Omental fat pad (tissue), 4 donors: ENCODE data around the gene MORF4L2. TPM values are rescaled to one million over a fixed set of nuclear protein-coding genes. Genes with fewer than 3 reads are reported as not detected.

Experiments
- ATAC-seq: fragments of 150-250 bp; one replicate; pipeline ENCODE4 v1.9.1; 2016; ENCODE audit warnings: mild to moderate bottlenecking, moderate library complexity; ENCODE audit not compliant: low FRiP score
- DNase-seq: peaks from one replicate; pipeline ENCODE4 v3.0.0-alpha.2; 2019; ENCODE audit warnings: low spot score
- total RNA-seq, 4 donors: library from RNA; depleted of rRNA; stranded (reverse); fragments of >200 nt; gene quantifications; one replicate each; pipeline ENCODE4 v1.1.0, GENCODE V29; 2016
- TF ChIP-seq, protein P1 (sequence below), 3 donors: fragments of 450-650 bp; IDR thresholded peaks; one replicate each; pipeline ENCODE4 v1.5.1; 2016 to 2017; ENCODE audit warnings: antibody characterized with exemption in 3 of 3, mild to moderate bottlenecking in 3 of 3, moderate library complexity in 2 of 3

Gene MORF4L2
- total RNA-seq, 4 donors from 2014 or later, result 173 to 373 (median 272) TPM

DNA sequence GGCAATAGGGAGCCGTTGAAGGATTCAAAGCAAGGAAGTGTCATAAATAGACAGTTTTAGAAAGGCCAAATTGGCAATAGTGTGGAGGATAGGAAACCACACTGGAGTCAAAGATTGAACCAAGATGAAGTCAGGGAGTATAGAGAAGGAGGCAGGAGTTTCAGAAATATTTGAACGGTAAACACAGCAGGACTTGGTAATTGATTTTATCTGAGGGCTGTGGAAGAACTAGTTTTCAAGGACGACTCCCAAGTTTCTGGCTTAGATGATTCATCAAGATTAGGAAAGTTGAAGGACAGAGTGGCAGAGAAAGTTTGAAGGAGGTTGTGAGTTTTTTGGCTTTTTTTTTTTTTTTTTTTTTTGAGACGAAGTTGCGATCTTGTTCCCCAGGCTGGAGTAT, 12.7 kb upstream of the MORF4L2 start:
- DNase-seq (no peak), ATAC-seq (no peak)
- TF ChIP-seq, protein P1, sequence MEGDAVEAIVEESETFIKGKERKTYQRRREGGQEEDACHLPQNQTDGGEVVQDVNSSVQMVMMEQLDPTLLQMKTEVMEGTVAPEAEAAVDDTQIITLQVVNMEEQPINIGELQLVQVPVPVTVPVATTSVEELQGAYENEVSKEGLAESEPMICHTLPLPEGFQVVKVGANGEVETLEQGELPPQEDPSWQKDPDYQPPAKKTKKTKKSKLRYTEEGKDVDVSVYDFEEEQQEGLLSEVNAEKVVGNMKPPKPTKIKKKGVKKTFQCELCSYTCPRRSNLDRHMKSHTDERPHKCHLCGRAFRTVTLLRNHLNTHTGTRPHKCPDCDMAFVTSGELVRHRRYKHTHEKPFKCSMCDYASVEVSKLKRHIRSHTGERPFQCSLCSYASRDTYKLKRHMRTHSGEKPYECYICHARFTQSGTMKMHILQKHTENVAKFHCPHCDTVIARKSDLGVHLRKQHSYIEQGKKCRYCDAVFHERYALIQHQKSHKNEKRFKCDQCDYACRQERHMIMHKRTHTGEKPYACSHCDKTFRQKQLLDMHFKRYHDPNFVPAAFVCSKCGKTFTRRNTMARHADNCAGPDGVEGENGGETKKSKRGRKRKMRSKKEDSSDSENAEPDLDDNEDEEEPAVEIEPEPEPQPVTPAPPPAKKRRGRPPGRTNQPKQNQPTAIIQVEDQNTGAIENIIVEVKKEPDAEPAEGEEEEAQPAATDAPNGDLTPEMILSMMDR (IDR thresholded peaks at IDR 0.05), result no peak

DNA sequence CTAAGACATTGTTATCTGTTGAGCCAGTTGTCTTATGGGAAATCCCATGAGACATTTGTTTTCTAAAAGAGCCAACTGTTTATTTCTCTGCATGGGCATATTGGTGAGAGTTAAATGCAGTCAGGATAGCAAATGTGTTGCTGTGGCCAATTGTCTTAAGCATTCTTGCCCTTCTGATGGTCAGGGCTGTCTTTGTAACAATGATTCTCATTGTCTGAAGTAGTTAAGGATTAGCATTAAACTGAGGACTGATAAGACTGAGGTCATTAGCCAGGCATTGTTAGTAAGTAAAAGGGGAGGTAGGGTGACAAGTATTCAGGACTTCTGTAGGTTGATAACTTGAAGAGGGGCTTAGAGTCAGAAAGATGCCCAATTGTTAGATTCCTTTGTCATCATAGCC, 11.2 kb upstream of the MORF4L2 start:
- no peak for DNase-seq
- TF ChIP-seq, protein P1 (IDR thresholded peaks at IDR 0.05), result no peak
- no peak for ATAC-seq

DNA sequence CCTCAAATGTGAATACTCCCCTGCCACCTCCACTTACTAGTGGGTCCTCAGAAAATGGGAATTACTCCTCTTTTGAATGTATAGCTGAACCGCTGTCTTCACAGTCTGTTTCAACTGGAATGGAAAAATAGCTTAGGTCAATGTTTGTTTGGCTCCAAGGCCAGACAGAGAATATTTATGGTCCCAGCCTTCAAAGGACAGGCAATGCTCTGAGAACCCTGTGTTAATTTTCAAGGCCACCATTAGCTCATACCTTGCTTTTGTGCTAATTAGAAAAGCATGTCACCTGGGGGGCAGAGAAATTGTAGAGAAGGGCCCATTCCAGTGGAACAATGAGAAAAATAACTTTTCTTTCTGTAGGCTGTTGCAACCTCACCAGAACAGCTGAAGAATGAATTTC, 4.6 kb upstream of the MORF4L2 start:
- no peak for DNase-seq
- TF ChIP-seq, protein P1 (IDR thresholded peaks at IDR 0.05), result no peak
- no peak for ATAC-seq

DNA sequence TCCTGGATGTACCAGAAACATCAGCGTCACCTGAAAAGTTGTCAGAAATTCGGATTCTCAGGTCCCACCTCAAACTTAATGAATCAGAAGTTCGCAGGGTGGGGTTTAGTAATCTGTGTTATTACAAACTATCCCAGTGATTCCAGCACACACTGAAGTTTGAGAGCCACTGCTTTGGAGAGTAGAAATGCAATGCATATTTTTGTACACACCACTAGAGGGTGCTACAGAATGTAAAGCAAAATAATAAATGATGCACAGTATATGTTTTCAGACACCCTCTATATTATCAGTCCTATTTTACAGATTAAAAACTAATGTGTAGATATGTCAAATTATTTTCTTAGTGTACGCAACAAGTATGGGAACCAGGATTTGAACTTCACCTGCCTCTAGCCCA, 2.4 kb upstream of the MORF4L2 start:
- TF ChIP-seq, protein P1 (IDR thresholded peaks at IDR 0.05), result no peak
- ATAC-seq, result no peak

DNA sequence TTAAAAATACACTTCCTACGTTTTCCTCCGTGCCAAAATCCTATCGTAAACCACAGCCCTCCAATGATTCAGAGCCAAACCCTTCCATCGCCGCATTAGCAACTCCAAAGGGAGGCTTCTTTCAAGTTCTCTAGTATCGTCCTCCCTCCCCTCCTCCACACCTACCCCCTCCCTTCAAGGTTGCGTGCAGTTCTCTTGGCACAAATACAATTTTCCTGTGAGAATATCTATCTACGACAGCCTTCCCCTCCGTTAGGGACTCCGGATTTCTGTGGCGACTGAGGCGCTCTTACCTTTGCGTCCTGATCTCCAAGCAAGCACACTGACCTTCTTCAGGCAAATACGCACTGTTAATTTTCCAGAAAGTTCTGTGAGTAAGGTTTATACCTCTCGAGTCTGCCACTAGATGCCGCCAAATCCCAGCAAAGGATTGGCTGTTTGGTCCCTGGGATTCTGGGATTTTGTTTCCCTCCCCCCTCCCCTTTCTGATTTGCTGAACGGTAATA, 1.2 kb upstream of the MORF4L2 start:
- ATAC-seq (peak; percentile 20), DNase-seq (peak; percentile 28)
- TF ChIP-seq, protein P1 (IDR thresholded peaks at IDR 0.05), result peak in 1 of 3 donors; percentile 52

More for the DNA sequence above, 2.4 kb upstream of the MORF4L2 start:
- DNase-seq, result no peak

DNA sequence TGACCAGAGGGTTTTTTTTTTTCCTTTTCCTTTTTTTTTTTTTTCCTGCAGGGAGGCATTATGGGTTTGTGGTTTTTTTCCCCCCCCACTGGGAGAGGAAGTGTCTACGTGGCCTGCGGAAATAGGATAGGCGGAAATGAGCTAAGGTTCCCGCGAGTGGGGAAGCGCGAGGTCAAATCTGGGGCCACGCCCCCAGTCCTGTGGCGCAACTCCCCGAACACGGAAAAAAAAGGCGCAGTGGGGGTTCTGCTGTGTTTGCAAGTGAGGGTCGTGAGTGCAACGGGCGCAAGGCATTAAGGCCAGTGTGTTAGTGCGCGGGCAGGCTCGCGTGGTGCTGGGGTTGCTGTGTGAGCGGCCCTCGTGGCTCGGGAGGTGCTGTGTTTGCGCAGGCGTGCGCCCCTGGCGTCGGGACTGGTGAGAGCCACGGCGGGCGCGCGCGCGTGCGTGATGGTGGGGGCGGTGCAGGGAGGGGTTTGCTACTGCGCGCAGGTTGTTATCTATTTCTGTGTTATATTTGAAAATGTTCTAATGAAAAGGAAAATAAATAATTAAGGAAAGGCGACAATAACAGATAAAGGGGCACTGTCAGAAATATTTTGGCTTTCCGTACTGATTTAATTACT, 685 bp upstream of the MORF4L2 start:
- TF ChIP-seq, protein P1 (IDR thresholded peaks at IDR 0.05), result peak in 1 of 3 donors; percentile 35
- DNase-seq, result peak; percentile 54
- peak; percentile 87 for ATAC-seq

DNA sequence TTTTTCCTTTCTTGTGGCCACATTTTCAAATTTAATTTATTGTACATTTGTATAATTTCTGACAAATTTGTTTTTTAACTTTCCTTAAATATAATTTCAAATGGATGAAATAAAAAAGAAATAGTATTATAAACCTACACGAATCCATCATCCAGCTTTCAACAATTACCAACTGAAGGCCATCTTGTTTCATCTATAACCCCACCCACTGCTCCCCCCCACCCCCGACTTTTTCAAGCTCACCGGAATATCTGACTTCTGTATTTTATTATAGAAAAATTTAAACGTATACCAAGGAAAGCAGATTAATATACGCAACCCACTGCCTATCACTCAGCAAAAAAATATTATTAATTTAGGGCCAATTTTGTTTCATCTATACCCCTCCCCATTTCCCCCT, 1.1 kb downstream of the MORF4L2 start:
- TF ChIP-seq, protein P1 (IDR thresholded peaks at IDR 0.05), result no peak
- DNase-seq, result no peak
- no peak for ATAC-seq
